Activated gamma-delta T cell (primary cell): ENCODE results near the gene SHISAL2A.
A peak's percentile ranks its signal among the peaks of the same experiment; 100 is the strongest.

Source experiments
- DNase-seq: peaks from one replicate; lab custom pipeline; 2025; lab: John Stamatoyannopoulos, UW

Gene SHISAL2A

DNA sequence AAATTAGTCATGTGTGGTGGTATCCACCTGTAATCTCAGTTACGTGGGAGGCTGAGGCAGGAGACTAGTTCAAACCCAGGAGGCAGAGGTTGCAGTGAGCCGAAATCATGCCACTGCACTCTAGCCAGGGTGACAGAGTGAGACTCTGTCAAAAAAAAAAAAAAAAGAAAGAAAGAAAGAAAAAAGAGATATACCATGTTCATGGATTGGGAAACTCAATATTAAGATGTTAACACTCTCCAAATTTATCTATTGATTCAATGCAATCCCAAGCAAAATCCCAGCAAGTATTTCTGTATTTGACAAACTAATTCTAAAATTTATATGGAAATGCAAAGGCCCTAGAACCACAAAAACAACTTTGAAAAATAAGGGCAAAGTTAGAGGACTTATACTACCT is 11.0 kb upstream of the SHISAL2A start:
- DNase-seq, result no peak

DNA sequence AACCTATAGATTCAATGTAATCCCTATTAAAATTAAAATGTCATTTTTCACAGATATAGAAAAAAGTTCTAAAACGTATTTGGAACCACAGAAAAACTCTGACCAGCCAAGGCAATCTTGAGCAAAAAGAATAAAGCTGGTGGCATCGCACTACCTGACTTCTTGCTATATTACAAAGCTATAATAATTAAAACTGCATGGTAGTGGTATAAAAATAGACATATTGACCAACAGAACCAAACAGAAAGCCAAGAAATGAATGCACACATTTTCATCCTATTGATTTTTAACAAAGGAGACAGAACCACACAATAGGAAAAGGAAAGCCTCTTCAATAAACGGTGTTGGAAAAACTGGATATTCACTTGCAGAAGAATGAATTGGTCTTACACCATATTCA is 9.2 kb upstream of the SHISAL2A start:
- no peak for DNase-seq

DNA sequence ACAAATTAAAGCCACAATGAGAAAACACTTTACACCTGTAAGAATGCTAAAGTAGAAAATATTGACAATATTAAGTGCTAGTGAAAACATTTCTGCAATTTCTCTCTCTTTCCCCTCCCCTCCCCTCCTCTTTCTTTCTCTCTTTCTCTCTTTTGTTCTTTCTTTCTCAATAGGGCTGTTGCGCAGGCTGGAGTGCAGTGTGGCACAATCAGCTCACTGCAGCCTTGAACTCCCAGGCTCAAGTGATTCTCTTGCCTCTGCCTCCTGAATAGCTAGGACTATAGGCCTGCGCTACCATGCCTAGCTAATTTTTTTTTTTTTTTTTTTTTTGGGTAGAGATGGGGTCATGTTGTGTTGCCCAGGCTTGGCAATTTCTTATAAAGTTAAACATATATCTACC is 5.9 kb upstream of the SHISAL2A start:
- DNase-seq, result no peak

DNA sequence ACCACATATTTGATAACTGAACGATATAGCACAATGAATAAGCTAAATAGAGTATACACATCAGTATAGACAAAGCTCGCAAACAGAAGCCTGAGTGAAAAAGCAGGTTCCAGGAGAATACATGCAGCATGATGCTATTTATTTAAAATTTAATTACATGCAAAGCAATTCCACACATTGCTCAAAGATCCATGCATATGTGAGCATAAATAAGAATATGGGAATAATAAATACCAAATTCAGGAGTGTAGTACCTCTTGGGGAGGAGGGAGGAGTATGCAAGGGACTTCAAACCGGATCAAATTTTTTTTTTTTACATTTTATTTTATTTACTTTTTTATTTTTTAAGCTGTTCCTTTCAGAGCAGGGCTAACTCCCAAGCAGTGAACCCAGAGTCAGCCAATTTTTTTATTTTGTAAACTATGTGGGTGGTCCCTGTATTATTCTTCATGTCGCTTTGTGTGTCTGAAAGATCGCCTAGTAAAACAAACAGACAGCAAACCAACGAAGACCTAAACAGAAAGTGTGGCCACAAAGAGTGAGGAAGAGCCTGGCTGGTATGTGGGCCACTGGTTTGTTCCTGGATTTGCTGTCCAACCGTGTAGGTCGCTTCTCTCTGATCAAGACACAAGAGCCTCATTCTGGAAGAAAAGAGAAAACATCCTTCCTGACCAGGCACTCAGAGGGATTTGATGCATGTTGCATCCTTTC is 4.2 kb upstream of the SHISAL2A start:
- no peak for DNase-seq

DNA sequence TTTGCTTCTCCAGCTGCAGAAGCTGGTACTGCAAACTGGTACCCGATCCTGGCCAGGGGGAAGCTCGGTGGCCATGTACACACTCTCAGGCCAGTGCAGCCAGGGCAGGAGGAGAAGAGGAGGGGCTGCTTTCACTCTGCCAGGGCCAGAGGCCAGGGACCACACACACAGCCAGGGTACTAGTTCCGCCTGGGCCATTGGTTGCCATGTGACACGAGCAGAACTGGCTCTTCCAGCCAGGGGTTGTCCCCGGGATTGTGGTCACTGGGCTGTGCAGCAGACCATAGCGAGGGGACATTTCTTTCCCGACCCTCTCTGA is 3.7 kb upstream of the SHISAL2A start:
- DNase-seq, result no peak

DNA sequence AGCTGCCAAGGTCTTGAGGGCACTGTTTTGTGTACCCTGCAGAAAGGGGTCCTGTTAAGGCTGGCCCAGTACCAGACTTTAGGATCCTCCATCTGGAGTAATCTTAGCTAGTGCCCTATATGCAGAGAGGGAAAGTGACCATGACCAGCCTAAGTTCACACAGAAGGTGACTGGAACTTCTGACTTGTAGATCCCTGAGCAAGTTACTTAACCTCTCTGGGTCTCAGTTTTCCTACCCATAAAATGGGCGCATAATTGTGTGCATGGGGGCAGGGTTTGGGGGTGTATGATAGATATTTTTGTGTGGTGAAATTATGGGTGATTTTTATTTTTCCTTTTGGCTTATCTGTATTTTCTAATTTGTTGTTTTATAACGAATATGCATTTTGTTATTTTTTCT is 3.3 kb upstream of the SHISAL2A start:
- no peak for DNase-seq

DNA sequence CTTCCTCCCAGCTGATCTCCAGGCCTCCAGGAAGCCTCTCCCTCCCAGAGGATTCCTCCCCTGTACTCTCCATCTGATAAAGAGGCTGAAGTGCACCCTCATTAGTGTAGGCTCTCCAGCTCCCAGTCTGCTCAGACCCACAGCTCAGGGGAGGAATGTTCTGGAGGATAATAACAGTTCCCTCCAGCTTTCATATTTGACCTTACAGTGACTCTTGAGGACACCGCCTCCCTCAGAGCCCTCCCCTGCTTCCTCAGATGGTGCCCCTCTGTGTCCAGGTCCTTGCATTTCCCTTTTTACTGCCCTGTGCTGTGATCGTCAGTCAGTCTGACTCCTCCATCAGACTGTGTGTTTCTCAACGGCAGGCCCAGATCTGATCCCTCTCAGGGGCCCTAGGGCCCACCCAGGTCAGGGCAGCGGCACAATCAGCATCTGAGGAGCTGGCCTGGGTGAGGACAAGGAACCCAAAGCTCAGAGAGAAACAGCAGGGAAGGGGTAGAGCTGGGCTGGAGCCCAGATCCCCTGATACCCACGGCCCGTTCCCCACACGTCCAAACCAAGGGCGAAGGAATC is 1.1 kb upstream of the SHISAL2A start:
- no peak for DNase-seq

DNA sequence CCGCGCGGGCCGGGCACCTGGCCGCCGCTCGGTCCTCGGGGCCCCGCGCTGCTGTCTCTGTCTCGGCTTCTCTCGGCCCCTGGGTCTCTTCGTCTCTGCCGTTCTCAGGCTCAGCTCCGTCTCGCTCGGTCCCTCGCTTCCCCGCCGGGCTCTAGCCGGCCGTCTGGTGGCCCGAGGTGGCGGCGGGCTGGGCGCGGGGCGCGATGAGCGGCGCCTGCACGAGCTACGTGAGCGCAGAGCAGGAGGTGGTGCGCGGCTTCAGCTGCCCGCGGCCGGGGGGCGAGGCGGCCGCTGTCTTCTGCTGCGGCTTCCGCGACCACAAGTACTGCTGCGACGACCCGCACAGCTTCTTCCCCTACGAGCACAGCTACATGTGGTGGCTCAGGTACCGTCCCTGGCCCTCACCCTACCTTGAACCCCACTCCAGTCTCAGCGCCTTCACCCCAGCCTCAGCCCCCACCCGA is 355 bp downstream of the SHISAL2A start:
- DNase-seq, result peak; percentile 47

DNA sequence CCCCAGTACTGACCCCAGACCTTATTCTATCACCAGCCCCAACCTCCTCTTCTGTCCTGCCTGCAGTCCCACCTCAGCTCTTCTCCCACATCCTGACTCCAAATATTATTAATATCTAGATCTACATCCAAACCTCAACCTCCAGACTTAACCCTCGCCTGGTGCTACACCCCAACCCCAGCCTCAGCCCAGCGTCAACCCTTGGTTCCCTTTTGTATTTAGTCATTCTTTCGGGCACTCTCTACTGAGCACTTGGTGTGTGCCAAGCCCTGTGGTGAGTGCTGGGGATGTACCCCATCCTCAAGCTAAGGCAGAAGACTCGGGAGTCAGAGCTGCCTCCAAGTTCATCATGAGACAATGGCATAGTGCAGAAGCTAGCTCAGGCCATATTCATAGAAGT is 1.1 kb downstream of the SHISAL2A start:
- no peak for DNase-seq

DNA sequence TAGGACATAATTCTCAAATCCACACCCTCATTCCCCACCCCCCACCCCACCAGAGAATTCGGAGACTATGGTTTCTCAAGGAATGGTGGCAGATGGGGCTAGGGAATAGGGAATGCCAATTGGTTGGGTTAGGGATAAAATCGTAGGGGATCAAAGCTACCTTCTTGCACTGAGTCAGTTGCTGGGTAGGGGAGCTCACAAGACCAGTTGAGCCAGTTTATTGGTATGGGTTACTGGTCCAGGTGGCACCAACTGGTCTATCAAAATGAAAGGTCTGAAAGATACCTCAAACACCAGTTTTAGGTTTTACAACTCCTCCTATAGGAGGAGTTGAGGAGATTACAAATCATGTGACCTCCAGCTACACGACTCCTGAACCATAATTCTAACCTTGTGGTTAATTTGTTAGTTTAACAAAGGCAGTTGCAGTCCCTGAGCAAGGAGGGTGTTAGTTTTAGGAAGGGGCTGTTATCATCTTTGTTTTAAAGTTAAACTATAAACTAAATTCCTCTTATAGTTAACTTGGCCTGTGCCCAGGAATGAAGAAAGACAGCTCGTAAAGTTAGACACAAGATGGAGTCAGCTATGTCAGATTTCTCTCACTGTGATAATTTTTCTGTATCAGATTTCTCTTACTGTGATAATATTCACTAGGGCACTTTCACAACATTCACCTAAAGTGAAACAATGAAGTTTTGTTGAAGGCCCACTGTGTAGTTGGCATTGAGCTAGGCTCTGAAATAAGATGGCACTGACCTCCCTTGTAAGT is 2.5 kb downstream of the SHISAL2A start:
- DNase-seq, result no peak

DNA sequence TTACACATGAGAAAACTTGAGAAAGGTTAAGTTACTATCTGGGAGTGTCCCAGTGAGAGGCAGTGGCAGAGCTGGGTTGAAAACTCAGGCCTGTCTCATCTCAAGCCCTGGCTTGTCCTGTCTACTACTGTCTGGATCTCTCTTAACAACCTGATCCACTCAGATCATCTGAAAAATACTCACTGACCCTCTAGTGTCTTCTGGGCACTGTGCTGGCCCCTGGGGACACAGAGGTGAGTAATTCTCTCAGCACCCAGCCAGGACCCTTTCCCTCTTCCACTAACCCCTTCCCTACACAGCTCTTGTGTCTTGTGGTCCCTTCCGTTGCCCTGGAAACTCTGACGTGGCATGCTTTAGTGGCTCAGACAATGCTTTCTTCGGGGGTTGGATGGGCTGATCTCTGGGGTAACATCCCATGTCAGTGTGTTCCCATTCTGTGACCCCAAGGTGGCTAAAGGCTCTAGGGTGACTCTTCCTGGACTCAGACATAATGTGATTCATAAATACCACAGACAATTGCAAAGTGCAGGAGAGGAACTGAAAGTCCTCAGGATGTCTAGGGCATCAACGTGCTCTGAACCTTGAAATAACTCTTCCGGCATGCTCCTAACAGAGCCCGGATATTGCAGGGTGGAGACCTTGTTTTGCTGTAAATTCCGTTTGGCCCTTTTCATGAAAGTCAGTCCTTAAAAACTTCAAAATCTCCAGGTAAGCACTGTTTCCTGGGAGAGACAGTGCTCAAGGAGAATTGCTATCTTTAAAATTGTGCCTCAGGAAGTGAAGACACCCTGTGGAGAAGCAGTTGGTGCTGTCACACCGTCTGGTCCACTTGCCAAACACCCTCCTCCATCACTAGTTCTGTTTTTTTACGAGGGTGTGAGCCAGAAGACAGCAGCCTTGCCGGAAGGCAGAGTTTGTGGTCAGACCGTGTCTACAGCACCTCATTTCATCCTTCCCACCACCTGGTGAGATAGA is 4.0 kb downstream of the SHISAL2A start:
- DNase-seq, result no peak

DNA sequence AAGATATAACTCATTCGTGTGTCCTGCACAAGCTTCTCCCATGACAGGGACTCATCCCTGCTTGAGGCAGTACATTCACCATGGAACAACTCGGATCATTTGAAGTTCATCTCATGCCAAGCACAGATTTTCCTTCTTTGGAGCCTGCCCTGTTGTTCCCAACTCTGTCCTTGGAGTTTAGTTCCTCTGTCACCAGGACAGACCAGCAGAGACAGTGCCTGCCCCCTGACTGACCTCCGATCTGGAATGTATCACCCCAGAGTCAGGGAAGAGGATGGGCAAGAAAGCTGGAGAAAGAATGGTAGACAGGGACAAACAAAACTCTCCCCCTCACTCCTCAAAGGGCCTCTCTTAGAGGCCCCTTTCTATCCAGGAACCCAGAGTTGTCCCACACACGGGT is 5.0 kb downstream of the SHISAL2A start:
- no peak for DNase-seq

DNA sequence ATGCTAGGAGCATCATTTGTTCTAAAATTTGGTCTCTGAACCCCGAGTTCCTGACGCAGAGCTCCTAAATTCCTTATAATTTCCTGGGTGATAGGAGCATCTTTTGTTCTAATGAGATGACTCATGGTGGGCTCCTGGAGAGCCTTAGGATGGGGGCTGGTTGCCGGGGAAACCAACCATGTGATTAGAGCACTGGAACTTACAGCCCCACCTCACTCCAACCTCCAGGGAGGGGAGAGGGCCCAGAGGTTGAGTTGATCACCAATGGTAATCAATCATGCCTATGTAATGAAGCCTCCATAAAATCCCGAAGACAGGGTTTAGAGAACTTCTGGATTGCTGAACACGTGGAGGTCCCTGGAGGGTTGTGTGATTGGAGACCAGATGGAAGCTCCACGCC is 7.7 kb downstream of the SHISAL2A start:
- no peak for DNase-seq

DNA sequence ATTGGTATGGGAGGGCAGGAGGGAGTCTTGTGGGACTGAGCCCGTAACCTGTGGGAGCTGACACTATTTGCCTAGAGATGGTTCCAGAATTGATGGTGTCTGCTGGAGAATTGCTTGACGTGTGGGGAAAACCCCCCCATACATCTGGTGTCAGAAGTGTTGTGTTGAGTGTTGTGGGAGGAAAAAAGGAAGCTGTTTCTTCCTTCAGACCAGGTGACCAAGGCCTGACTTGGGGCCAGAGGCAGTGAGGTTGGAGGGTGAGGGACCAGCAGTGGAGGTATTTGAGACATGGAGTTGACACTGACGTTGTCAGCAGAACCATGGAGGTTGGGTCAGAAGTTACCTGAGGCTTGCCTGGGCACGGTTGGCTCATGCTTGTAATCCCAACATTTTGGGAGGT is 8.3 kb downstream of the SHISAL2A start:
- DNase-seq, result no peak

DNA sequence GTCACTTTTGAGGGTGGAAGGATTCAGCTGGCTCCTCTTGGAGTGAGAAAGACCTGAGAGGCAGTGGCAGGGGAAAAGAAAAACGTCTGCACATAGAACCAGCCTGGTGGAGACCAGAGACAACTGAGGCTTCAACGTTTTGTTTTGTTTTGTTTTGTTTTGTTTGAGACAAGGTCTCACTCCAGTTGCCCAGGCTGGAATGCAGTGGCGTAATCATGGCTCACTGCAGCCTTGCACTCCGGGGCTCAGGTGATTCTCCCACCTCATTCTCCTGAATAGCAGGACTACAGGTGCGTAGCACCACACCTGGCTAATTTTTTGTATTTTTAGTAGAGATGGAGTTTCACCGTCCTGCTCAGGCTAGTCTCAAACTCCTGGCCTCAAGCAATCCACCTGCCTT is 12.3 kb downstream of the SHISAL2A start:
- no peak for DNase-seq

DNA sequence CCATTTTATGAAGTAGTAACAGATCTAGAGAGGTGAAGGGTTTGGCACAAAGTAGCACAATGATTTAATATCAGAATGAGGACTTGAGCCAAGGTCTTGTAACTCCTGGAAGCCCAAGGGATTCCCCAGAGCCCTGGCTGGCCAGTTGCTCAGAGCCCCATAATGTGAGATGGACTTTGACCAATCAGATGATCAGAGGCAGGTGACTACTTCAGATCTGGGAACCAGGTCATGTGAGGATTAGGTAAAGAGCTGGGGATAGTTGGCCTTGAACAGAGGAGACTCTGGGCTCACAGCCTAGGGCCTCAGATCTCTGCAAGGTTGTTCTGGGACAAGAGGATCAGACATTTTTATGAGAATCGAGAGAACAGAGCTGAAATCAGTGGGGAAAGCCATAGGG is 18.9 kb downstream of the SHISAL2A start:
- no peak for DNase-seq

DNA sequence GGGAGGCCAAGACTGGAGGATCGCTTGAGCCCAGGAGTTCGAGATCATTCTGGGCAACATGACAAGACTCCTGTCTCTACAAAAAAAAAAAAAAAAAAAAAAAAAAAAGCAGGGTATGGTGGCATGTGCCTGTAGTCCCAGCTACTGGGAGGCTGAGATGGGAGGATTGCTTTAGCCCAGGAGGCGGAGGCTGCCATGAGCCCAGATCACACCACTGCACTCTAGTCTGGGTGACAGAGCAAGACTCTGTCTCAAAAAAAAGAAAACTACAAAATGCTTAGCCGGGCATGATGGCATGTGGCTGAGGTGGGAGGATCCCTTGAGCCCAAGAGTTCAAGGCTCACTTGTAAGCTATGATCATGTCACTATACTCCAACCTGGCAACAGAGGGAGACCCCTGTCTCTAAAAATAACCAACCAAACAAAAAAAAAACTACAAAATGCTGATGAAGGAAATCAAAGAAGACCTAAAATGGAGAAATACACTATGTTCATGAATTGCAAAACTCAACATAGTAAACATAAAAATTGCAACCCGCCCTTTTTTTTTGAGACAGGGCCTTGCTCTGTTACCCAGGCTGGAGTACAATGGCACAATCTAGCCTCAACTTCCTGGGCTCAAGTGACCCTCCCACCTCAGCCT is 20.4 kb downstream of the SHISAL2A start:
- DNase-seq, result no peak

DNA sequence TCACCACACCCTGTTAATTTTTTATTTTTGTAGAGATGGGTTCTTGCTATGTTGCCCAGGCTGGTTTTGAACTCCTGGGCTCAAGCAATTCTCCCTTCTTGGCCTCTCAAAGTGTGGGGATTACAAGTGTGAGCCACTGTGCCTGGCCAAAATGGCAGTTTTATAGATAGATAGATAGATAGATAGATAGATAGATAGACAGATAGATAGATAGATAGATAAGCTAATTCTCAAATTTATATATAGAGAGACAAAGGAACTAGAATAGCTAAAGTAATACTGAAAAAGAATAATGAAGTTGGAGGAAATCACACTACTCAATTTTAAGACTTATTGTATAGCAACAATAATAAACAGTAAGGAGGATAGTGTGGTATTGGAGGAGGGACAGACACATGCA is 21.1 kb downstream of the SHISAL2A start:
- DNase-seq, result no peak

DNA sequence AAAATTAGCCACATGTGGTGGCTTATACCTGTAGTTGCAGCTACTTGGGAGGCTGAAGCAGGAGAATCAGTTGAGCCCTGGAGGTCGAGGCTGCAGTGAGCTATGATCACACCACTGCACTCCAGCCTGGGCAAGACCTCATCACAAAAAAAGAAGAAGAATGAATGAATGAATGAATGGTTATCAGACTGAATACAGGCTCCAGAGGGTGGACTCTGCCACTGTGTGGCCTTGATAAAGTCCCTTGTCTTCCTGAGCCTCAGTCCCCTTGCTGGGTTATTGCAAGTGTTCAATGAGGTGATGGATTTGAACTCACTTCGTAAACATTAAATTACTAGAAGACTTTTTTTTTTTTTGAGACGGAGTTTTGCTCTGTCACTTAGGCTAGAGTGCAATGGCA is 24.7 kb downstream of the SHISAL2A start:
- no peak for DNase-seq

DNA sequence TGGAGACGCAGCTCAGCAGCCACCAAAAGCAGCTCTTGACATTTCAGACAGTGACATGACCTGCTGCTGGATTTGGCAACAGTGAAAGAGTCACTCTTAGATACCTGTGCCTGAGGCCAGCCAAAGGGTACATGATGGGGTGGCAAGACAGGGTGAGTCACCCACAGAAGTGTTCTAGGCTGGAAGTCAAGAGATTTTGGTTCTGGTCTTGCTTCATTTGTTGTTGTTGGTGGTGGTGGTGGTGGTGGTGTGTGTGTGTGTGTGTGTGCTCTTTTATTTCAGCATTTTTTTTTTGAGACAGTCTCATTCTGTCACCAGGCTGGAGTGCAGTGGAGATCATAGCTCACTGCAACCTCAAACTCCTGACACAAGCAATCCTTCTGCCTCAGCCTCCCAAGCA is 25.8 kb downstream of the SHISAL2A start:
- no peak for DNase-seq

DNA sequence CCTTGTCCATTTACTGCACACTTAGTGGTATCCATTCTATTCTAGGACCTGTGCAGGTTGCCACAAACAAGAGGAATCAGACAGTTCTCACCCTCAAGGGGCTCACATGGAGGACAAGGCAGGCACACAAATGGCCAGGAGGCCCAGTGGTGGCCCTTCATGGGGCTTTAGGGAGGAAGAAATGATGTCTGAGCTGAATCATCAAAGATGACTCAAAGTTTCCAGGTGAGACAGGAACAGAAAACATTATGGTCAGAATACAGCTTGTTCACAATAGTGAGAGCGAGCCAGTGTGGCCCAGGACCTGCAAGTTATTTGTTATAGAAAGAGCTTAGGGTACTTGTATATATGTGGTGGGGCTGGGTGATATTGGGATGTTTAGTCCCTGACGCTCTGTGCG is 26.4 kb downstream of the SHISAL2A start:
- no peak for DNase-seq
